ENCODE results near the gene AFM.
"Not testable (repeated sequence)": the region's sequence is repeated elsewhere in the genome, so short reads cannot be mapped to it uniquely, and the experiment has no call there.

AFM gene

DNA sequence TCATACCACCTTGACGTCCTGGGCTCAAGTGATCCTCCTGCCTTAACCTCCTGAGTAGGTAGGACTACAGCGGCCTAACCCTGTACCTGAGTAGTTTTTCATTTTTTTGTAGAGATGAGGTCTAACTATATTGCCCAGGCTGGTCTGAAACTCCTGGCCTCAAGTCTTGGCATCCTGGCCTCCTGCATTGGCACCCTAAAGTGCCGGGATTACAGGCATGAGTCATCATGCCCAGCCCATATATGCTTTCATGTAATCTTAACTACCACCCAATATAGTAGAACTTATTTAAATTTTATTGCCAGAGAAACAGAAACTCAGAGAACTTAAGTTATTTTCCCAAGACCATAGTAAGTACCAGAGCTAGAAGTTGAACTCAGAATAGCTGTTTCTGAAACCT is 27.1 kb downstream of the AFM start:
- DNase-seq (ENCODE audit: low spot score), result no peak

DNA sequence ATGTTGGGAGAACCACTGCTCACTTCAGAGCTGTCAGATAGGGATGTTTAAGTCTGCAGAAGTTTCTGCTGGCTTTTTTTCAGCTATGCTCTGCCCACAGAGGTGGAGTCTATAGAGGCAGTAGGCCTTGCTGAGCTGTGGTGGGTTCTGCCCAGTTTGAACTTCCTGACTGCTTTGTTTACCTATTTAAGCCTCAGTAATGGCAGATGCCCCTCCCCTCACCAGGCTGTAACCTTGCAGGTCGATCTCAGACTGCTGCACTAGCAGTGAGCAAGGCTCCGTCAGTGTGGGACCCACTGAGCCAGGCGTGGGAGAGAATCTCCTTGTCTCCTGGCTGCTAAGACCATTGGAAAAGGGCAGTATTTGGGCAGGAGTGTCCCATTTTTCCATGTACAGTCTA is 36.8 kb downstream of the AFM start:
- DNase-seq (ENCODE audit: low spot score), result no peak

DNA sequence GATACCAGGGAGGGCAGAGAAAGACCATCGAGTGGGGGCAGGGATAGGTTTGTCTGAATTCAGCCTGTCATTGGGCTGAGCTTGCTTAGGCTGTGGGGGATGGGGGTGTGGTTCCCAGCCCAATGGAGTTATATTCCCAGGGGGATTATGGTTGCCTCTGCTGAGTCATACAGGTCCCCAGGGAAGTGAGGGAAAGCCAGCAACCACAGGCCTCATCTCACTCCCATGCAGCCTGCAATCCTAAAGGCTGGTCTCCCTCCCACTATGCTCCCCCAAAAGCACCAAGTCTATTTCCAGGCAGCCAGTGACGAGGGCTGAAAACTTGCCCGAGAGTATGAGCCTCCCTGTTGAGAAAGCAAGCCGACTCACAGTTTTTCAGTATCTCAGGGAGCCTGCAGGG is 39.3 kb downstream of the AFM start:
- no peak for DNase-seq (ENCODE audit: low spot score)

DNA sequence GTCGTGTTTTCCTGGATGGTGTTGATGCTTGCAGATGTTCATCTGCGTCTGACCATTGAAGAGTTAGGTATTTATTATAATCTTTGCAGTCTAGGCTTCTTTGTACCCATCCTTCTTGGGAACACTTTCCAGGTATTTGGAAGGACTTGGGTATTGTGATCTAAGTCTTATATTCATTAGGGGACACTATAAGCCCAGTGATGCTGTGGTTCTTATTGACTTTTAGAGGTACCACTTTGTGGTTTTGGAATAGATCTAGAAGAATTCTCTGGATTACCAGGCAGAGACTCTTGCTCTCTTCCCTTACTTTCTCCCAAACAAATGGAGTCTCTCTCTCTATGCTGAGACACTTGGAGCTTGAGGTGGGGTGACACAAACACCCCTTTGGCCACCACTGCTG is 41.6 kb downstream of the AFM start:
- no peak for DNase-seq (ENCODE audit: low spot score)

DNA sequence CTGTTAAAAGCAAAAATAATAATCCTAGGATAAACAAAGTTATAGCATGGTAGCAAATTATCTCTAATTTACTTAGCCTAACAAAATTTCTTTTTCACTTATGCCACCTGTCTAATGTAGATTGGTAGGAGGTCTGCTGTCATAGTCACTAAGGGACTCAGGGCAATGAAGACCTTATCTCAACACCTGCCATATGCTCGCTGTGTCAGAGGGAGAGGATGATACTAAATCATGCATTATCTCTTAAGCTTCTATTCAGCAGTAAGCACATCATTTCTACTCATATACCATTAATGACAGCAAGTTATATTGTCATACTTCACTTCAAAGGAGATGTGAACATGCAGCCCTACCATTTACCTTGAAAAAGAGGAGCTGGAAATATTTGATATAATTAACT is 44.1 kb downstream of the AFM start:
- no peak for DNase-seq (ENCODE audit: low spot score)

DNA sequence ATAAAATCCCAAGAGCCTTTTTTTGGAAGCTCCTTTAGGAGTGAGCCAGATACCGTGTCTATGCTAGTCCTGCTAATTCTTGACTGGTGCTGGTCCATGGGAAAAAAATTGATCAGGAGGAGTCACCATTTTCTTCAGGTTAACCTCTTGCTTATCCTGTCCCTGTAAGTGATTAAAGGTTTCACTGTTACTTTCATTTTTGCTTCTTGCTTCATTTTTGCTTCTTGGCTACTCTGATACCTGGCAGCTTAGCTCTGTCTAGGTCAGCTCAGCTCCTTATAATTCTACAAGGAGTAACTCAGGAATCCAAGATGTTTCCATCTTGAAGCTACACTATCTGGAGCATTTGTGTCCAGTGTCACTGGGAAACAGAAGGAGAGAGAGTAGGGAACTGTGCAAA is 45.7 kb downstream of the AFM start:
- no peak for DNase-seq (ENCODE audit: low spot score)

DNA sequence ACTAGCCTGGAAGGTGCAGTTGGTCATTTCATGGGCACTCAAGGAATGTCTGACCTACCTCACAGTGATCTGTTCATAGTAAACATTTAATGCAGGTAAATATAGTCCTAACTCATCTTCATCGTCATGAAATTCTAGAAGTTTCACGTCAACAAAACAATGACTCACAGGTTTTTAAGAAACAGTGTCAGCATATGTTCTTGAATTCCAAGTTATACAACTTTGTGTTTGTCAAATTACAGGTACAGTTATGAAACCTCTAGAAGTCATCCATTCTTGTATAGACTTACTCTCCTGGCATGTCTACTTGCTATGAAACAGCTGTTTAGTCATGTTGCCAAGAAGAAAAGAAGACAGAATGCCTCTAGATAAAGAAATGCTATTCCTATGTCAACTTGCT is 46.6 kb downstream of the AFM start:
- DNase-seq (ENCODE audit: low spot score), result no peak

DNA sequence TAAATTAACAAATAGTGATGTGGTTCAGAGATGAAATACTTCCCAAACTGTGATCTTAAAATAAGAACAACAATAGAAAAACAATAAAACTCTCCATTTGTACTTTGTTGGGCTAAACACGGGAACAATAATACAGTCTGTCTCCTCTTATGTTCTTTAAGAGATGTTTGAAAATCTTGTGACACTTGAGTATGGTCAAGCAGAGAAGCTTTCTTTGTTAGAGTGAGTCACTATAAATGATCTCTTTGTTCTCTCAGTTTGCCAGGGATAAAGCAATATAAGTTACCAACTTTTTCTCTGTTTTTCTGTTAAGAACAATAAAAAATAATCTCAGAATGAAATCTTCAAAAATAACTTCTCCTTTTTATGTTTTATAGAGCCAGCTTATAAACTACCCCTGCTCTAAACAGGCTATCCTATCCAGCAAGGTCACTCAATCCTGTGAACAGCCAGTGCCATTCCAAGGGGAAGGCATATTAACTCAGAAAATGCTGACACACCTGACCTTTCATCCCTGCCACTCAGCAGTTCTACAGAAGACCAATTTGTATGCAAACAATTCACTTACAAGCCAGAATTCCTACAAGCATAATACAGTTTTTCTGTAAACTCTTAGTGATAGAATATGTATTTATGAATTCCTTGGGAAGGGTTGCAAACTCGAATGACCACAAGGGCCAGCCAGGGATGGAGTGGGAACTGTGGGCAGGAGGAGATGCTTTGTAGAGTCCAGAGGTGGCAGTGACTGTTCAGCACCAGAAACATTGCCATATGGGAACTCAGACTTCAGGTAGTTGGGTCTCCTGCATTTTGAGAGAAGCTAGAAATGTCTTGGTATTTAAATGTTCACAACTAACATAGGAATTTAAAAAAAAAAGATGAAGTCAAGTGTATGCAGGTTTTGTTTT is 52.2 kb downstream of the AFM start:
- DNase-seq (ENCODE audit: low spot score), result no peak

DNA sequence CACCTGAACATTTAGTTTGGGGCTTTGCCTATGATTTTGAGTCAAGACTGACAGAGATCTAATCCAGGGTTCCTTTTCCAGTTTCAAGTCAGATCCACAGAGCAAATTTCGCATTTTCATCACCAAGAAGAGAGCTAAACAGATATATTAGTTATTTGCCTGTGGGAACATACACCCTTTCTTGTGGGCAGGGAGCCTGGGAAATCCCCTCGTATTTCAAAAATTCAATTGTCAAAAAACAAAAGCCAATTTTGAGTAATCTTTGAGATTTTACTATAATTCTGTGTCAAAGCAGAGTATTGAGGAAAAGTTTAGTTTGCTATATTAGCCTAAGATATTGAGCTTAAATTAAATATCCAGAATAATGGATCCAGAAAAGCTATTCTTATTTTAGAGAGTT is 56.6 kb downstream of the AFM start:
- DNase-seq (ENCODE audit: low spot score), result no peak

DNA sequence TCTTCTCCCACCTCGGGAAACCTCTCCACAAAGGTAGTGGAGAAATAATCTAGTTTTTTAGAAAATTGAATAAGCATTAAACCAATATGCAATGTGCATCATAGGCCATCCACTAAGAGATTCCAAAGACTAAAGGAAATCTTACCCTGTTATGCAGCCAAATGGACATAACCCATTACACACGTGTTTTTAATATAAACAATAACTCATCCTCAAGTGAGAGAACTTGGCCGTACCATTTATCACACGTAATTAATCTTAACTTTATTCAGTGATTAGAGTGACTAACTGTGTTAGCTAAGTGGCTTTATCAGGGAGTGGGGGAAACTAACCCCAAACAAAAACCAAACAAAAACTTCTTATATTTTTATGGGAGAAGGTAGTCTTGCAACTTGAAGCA is 57.8 kb downstream of the AFM start:
- DNase-seq (ENCODE audit: low spot score), result no peak

DNA sequence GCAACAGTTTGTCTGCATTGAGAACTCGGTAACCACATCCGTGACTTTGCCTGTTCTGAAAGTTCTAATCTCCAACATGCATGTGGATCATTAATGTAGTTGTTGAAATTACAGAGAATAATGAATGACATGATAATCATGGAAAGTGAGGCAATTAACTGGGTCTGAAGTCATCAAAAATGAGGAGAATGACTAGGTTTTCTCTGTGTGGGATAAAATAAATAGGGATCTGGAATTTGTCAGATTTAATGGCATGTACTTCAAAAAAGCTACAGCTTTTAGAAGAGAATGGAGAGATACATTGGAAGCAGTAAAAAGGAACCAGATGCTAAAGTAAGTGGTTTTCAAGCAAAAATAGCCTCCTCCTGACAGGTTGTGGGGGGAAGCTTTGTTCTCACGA is 59.3 kb downstream of the AFM start:
- DNase-seq (ENCODE audit: low spot score), result no peak

DNA sequence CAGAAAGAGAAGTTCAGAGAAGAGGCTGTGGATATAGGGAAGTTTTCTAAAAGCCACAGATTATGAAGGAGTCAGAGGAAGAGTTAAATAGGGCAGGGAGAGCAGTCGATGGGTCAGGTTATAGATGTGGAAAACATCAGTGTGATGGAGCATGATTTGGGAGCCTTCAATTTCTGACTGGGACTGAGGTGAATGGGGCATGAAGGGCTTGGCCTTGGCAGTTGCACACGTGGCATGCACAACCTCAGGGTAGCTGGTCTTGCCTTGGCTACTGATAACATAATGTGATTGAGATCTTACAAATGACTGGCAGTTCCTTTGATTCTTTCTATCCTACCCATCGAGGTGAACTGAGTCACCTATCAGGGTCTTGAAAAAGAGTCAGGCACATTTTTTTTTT is 59.7 kb downstream of the AFM start:
- no peak for DNase-seq (ENCODE audit: low spot score)

DNA sequence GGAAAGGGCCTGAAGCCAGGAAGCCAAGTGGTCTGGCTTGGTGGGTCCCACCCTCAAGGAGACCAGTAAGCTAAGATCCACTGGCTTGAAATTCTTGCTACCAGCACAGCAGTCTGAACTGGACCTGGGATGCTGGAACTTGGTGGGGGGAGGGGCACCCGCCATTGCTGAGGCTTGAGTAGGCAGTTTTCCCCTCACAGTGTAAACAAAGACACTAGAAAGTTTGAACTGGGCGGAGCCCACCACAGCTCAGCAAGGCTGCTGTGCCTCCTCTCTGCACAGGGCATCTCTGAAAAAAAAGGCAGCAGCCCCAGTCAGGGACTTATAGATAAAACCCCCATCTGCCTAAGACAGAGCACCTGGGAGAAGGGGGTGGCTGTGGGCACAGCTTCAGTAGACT is 63.1 kb downstream of the AFM start:
- no peak for DNase-seq (ENCODE audit: low spot score)

DNA sequence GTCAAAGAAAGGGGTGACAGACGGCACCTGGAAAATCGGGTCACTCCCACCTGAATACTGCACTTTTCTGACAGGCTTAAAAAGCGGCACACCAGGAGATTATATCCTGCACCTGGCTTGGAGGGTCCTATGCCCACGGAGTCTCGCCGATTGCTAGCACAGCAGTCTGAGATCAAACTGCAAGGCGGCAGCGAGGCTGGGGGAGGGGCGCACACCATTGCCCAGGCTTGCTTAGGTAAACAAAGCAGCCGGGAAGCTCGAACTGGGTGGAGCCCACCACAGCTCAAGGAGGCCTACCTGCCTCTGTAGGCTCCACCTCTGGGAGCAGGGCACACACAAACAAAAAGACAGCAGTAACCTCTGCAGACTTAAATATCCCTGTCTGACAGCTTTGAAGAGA is 69.3 kb downstream of the AFM start:
- not testable (repeated sequence) for DNase-seq (ENCODE audit: low spot score)

All from HuH-7 (cell line).